ENCODE data around the gene CDC42BPB.
"Not testable (repeated sequence)": the region's sequence is repeated elsewhere in the genome, so short reads cannot be mapped to it uniquely, and the experiment has no call there.

CDC42BPB gene

DNA sequence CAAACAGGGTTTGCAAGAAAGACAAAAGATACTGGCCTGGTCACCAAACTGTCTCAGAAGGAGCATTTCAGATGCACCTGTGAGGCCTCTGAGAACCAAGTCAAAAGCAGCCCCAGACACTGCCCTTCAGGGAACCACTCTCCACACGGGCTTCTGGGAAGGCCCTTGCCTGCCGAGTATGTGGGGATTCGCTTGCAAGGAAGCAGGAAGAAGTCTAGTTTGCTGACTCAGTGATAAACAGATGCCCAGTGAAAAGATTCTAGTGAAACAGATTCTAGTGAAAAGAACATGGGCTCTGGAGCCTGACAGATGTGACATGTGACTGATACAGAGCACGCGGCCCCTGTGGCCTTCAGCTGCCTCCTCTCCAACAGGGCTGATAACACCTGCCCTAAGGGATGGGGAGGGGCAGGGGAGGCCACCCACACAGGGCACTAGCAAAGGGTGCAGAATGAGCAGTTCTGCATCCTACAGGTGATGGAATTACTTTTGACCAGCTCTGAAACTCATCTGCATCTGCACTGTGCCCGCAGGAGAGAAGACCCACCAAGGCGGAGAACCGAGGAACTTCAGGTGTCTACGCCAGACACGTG, 115.8 kb downstream of the CDC42BPB start:
- DNase-seq: no peak

DNA sequence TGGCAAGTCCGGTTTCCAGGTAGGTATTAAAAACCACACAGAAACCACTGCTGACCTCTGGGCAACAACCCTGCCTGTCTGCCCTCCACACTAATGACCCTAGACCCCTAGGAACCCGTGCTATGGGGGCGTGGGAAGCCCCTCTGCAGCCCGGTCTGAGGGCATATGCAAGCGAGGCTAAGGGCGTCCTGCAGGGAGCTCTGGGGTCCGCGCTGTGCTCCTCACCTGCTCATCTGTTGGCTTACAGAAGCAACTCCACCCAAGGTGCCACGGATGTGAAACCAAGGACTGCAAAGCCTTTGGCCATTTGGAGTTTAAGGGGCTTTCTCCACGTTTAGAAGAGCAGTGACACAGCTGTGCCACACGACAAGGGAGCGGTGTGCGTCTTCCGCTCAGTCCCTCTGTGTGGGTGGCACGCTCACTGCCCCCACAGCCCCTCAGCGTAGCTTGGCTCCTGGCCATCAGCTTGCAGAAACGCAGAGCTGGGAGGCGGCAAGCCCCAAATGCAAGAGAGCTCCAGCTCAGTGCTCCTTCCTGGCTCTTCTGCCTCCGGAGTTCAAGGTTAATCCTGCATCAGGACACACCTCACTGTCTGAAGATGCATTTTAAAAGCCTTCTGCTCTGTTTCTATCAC, 116.5 kb downstream of the CDC42BPB start:
- no peak for DNase-seq

DNA sequence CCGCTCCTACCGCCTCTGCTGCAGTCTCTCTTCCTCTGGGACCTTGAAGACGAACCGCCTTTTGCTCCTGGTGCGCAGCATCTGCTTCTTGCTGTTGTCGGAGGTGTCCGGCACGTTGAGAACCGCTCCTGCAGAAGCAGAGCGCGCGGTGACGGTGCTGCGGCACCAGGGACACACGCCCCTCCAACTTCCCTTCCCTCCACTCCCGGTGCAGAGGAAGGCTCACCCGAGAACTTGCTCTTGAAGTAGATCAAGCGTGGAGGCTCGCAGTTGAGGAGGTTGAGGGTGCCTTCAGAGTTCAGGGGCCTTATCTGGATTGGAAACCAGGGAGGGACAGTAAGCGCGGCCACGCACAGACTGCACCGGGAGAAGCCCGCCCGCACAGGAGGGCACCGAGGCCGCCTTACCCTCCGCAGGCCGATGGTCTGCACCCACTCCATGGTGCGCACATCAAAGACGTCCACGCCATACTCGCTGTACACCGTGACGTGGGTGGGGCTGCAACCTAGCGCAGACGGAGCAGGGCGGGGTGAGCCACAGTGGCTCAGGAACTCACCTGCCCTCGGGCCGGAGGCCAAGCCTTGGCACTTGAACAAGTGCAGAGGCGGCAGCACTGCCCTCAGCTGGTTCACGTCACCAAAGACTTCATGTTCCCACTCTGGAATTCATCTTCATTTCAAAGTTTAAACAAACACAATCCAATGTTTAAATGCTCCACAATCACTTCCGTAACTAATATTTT, 117.4 kb downstream of the CDC42BPB start:
- DNase-seq: no peak

DNA sequence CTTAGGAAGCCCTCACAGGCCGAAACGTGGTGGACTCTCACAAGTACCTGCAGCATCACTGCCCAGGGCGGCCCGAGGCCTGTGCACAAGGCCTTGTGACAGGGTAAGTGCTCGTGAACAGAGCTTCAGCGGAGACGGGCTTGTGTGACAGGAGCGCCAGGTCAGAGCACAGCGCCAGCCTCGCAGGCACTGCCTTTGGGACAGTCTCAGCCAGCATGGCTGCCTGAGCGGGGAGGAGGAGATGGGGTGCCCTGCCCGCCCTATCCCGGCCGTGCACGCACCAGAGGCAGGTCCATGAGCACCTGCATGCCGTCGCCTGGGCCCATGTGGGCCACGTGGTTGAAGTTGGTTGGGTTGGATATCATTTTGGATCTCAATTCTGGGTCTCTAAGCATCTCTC, 118.0 kb downstream of the CDC42BPB start:
- DNase-seq: no peak

DNA sequence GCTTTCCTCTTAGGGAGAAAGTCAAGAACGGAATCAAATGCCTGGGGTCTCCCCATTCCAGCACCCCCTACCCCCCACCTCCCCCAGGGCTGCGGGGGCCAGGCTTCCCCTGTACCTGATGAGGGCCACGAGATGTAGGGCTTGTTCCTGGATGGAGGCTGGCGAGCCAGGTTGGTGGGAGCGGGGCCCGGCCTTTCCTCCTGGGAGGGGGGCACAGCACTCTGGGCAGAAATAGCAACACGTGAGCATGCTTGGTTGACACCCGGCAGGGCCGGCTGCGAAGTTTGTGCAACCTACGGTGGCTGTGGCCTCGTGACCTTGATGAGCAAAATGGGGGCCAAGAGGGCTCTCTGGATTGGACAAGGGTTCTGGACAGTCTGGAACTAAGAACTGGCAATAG, 119.2 kb downstream of the CDC42BPB start:
- DNase-seq: no peak

DNA sequence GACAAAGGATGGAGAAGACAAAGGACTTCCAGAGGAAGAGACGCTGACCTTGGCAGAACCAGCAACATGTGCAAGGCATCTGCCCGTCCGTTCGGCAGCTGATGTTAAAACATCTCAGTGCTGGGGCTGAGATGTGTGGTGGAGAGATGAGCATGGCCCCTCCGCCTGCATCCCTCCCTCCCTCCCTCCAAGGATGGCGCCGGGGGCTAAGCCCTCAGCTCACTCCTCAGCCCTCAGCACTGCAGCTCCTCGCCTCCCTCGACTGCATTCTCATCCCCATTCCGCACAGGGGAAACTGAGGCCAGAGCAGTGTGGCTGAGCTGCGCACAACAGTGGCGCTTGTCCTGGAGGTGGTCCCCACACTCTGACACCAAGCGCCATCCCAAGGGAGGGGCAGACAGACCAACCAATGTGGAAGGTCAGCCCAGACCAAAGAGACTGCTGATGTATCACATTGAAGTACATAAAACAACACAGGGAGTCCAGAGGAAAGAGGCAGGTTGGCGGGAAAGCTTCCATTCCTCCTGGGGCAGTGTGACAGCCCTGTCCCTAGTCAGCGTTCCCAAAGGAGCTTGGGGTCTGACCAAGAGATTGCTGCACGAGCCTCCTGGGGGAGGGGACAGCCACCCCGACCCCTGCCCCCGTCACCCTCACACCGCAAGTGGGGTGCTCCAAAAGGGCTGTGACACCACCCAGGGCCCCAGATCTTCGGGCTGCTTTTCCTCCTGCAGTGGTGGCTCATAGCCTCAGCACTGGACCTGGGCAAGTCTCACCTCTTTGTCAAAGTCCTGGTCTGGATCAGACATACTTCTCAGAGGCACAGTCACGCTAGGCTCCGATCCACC, 119.8 kb downstream of the CDC42BPB start:
- DNase-seq: no peak

DNA sequence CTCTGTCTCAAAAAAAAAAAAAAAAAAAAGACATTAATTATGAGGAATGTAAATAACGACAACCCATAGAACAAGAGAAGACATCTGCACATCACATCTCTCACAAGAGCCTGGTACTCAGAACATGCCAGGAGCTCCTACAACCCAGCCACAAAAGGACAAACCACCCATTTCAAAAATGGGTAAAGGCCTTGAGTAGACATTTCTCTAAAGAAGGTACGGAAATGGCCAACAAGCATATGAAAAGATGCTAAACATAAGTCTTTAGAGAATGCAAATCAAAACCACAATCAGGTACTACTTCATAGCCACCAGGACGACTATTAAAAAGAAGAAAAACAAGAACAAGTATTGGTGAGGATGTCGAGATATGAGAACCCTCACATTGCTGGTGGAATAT, 121.6 kb downstream of the CDC42BPB start:
- no peak for DNase-seq

DNA sequence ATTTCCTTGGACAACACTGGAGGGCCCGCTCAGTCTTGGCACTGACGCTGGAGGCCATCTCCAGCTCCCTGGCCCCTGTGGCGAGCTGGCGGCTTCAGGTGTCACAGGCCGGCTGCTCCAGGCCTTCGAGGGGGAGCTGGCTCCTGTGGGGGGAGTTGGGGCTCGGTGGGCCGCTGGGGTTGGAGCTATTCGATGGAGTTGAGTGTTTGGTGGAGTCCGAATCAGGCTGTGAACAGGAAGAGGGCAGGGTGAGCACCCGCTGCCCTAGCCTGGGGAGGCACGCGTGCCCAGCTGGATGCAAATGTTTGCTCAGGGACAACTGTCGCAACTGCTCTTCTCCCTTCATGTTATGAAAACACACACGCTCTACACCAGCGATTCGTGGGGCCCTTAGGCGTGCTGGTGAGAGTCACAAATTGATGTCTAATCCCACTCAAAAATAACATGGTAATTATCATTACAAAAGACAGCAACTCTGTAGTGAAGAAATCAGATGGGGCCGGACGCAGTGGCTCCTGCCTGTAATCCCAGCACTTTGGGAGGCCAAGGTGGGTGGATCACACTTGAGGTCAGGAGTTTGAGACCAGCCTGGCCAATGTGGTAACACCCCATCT, 123.6 kb downstream of the CDC42BPB start:
- DNase-seq: no peak

DNA sequence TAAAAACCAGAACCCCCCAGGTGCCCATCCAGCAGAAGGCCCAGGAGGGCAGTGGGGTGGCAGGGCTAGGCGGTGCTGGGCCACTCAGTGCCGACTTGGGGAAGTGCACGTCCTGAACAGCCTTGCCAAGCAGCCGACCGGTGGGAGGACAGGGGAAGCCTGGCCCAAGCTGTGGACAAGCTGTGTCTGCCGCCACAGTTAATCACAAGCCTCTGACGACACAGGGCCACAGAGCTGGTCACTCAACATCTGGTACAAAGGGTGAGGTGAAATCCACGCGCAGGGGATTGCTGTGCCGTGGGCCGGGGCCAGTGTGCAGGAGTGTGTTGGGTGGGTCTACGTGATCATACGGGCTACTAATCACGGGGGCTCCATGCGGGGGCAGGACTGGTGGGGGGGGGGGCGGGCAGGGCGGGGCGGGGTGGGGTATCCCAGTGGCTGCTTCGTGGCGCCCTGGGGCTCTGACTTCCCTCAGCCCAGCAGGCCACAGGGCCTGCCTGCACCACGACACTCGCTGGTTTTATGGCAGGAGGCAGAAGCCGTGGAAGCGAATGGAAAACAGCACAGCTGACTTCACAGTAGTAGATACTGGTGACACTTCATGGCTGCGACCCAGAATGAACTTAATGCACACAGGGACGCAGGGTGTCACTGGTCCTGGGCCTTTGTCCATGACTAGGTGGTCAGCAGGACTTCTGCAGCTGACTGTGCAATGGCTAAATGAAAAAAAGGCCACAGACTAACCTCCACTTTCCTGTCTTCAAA, 124.7 kb downstream of the CDC42BPB start:
- DNase-seq: no peak

DNA sequence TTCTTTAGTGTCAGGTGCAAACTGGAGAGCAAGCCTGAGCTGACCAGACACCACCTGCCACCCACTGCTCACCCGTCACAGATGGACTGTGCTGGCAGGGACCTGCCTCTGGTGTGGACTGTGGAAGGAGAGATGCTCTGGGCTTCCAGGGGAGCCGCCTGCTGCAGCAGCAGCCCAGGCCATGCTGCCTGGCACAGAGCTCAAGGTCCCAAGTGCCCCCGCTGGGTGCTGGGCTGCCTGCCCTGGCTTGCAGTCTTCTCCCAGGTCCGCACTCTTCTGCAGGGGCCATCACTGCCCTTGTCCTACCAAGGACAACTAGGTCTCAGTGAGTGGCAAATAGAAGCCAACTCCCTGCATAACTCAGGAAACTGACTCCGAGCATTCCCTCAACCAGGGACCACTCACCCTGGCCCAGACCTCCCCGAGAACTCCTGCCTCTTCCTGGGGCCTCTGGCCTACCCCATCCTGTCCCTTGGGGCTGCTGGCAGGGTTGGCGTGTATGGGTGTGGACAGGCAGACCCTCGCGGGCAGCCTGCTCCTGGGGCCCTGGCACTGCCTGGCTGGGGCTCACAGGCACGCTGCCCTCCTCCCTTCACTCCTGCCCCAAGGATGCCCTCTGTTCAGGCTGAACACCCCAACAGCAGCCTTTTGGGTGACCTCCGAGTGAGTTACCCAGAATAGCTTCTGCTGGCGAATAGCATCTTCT, 125.6 kb downstream of the CDC42BPB start:
- no peak for DNase-seq

DNA sequence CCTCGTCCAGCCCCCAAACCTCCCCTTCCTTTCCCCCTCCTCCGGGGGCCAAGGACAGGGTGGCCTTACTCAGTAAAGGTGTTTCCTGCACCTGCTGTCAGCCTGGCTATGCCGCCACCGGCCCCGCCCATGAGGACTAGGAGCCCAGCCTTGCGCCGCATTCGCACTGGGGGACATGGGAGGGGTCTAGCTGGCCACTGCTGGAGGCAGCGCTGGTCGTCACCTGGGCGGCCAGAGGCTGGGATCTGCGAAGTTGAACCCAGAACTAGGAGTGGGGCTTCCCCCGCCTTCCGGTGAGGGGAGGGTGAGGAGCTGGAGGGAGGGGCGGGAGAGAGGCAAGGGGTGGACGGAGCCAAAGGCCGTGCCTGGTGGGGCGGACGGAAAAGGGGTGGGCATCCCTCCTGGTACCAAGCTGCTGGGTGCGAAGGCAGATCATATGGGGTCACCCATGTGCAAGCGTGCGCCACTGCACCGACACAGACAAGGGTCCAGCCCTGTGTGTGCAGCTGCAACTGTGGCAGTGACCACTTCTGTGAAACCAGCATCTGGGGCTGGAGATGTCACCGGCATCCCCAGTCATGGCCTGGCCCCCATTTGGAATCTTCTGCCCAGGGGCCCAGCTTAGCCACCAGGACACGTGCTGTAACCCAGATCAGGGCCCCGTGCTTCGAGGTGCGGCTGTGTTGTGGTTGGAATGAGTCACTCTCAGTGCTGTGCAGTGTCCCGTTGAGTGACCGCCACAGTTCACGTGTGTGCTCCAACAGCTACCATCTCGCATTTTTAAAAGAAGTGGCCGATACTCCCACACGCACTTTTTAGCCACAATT, 126.4 kb downstream of the CDC42BPB start:
- no peak for DNase-seq

DNA sequence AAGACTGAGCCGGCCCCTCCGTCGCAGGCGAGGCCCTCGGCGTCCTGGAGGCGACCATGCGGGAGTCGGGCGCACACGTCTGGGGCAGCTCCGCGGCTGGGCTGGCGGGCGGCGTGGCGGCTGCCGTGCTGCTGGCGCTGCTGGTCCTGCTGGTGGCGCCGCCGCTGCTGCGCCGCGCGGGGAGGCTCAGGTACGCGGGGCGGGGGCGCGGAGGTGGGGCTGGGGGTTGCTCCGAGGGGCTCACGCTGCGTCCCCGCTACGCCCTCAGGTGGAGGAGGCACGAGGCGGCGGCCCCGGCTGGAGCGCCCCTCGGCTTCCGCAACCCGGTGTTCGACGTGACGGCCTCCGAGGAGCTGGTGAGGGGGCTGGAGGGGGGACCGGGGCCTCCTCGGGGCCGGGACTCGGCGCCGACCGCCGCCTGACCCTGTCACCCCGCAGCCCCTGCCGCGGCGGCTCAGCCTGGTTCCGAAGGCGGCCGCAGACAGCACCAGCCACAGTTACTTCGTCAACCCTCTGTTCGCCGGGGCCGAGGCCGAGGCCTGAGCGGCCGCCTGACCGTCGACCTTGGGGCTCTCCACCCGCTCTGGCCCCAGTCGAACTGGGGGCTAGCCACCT, 127.1 kb downstream of the CDC42BPB start:
- no peak for DNase-seq

DNA sequence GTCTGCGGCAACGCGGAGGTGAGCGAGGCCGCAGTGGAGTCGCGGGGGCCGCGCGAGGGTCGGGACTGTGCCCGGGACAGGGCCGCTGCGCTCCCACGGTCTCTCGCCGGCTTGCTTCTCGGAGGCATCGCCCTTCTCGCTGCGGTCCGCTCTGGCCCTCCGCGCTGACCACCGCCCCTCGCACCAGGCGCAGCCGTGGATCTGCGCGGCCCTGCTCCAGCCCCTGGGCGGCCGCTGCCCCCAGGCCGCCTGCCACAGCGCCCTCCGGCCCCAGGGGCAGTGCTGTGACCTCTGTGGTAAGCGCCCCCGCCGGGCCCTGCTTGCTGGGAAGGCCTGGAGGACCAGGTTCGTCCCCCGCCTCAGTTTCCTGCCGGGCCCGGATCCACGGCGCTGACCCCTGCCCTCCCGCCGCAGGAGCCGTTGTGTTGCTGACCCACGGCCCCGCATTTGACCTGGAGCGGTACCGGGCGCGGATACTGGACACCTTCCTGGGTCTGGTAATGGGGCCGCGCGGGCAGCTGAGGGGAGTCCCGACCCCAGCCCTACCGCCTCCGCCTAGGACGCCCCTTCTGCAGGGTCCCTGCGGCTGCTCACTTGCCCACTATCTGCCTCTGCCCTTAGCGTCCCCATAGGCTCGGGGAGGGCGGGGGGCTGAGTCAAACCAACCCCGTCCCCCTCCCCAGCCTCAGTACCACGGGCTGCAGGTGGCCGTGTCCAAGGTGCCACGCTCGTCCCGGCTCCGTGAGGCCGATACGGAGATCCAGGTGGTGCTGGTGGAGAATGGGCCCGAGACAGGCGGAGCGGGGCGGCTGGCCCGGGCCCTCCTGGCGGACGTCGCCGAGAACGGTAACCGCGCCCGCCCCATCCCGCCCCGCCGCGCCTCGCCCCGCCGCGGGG, 127.9 kb downstream of the CDC42BPB start:
- DNase-seq: no peak

DNA sequence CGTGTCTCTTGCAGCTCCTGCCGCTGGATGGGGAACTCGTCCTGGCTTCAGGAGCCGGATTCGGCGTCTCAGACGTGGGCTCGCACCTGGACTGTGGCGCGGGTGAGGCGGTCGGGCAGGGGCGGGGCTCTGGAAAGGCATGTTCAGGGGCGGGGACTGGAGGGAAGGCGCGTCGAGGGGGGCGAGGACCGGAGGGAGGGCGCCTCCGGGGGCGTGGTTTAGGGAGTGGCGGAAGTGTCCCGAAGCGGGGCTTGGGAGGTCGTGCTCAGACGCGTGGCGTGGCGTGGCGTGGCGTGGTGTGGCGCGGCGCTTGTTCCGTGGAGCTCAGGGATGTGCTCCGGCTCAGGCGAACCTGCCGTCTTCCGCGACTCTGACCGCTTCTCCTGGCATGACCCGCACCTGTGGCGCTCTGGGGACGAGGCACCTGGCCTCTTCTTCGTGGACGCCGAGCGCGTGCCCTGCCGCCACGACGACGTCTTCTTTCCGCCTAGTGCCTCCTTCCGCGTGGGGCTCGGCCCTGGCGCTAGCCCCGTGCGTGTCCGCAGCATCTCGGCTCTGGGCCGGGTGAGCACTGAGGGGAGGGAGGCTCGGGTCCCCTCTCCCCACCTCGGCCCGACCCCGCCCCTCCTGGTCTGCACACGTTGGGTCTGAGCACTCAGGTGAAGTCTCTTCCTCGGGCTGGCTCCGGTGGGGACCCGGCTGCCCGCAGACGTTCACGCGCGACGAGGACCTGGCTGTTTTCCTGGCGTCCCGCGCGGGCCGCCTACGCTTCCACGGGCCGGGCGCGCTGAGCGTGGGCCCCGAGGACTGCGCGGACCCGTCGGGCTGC, 128.7 kb downstream of the CDC42BPB start:
- peak; percentile 82 for DNase-seq

DNA sequence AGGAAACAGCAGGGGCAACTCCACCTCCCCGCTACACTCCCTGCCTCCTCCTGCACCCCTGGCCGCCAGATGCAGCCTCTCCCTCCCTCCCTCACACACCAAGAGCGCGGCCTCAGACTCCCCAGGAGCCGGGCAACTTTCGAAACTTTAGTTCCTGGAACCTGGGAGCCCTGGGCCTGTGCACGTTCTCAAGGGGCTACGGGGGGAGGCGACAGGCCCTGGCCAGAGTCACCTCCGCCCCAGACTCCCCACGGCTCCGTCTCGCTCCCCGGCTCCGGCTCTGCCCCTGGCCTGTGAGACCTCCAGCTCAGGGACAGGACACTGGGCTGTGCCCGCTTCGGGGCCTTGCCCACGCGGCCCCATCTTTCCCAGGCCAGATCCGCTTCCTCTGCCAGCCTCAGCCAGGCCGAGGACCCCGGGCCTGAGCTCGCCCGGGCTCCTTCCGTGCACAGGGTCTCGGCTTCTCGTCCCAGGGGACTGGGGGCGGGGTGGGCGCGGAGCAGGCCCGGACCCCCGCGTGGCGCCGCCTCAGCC, 129.4 kb downstream of the CDC42BPB start:
- DNase-seq: no peak

DNA sequence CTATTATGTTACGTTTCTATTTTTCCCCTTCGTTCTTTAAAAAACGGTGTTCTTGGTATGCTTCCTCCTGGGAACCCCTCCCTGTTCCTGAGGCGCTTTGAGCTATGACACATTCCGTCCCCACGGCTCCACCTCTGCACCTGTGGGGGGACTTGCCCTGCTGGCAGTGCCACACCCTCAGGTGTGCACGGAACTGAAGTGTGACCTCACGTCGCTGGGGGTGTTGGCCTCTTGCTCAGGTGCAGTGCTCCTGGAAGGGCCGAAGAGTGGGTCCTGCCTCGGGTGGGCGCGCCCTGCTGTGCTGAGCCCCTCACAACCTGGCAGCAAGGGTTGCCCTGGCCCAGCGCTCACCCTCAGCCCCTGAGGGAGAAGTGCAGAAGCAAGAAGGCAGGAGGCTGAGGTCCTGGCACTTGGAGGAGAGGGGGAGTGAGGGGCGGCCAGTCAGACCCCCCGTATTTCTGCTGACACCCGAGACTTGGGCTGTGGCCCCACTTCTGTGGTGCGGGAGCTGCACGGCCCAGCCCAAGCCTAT, 129.9 kb downstream of the CDC42BPB start:
- DNase-seq: no peak

DNA sequence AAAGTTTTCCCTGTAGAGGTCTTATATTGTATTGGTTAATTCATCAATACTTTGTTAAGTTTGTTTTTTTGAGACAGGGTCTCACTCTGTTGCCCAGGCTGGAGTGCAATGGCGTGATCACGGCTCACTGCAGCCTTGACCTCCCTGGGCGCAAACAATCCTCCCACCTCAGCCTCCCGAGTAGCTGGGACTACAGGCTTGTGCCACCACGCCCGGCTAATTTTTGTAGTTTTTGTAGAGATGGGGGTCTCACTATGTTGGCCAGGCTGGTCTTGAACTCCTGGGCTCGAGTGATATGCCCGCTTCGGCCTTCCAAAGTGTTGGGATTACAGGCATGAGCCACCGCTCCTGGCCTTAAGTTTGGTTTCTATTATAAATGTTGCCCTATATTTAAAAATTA, 130.5 kb downstream of the CDC42BPB start:
- DNase-seq: not testable (repeated sequence)

DNA sequence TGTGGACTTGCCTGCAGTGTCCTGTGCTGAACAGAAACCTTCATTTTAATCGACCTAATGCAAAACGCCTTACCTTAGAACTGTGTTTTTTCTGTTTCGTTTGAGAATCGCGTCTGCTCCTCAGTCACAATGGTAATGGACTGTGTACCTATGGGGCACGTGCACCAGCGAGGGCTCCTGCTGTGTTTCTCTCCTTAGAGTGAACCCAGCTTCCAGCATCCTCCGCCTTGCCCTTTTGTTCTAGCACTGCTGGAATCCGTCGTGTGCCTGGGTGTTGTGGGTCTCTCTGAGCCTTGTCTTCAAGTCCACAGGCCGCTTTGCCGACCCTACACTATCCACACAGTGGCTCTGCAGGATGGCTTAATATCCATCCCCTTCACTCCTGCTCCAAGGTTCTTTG, 131.2 kb downstream of the CDC42BPB start:
- no peak for DNase-seq

All from activated CD8-positive, alpha-beta memory T cell treated with anti-CD3 and anti-CD28 coated beads, Interleukin-2, amount 50 U/mL, for 48 hours (primary cell).